Endothelial cell (in vitro differentiated cells): ENCODE results near the gene MPEG1. TPM values are rescaled to one million over a fixed set of nuclear protein-coding genes. Genes with fewer than 3 reads are reported as not detected.

ENCODE experiments used
- DNase-seq: peaks from one replicate; pipeline ENCODE4 v3.0.0; 2021; ENCODE audit warnings: low spot score
- H3K27ac Mint-ChIP-seq: one replicate; pipeline ENCODE4 v1.8.0; 2021; ENCODE audit warnings: mixed read lengths, inconsistent platforms; ENCODE audit not compliant: unreplicated experiment
- H3K27me3 Mint-ChIP-seq: one replicate; pipeline ENCODE4 v1.8.0; 2021; ENCODE audit warnings: mild to moderate bottlenecking, moderate library complexity, mixed read lengths, inconsistent platforms; ENCODE audit not compliant: unreplicated experiment
- H3K36me3 Mint-ChIP-seq: one replicate; pipeline ENCODE4 v1.8.0; 2021; ENCODE audit warnings: mild to moderate bottlenecking, low read depth, mixed read lengths, inconsistent platforms; ENCODE audit not compliant: unreplicated experiment
- H3K4me1 Mint-ChIP-seq: one replicate; pipeline ENCODE4 v1.8.0; 2021; ENCODE audit warnings: mild to moderate bottlenecking, mixed read lengths, inconsistent platforms; ENCODE audit not compliant: unreplicated experiment
- H3K4me3 Mint-ChIP-seq: one replicate; pipeline ENCODE4 v1.8.0; 2021; ENCODE audit warnings: mild to moderate bottlenecking, mixed read lengths, inconsistent platforms; ENCODE audit not compliant: unreplicated experiment
- H3K9me3 Mint-ChIP-seq: one replicate; pipeline ENCODE4 v1.8.0; 2021; ENCODE audit warnings: mixed read lengths, inconsistent platforms; ENCODE audit not compliant: unreplicated experiment
- CTCF ChIP-seq: fragments of 200-600 bp; sonication (generic); IDR thresholded peaks from one replicate; pipeline ENCODE4 v1.5.0; 2021; ENCODE audit warnings: antibody characterized with exemption; ENCODE audit not compliant: unreplicated experiment
- total RNA-seq: library from RNA; stranded (reverse); fragmentation: NEBNext Ultra II Directional; extraction: Animal tissue kit (Norgen Biotek cat#: 25700); gene quantifications from one replicate; pipeline ENCODE4 v1.2.1, GENCODE V29; 2021; ENCODE audit not compliant: unreplicated experiment

The MPEG1 gene
- total RNA-seq, 1 donor from 2014 or later = not detected

- Mint-ChIP-seq H3K27ac (no peak overlapping the region), H3K9me3 (no peaks in the 10 kb centered on the region), H3K27me3 (peaks cover 8% of the 10 kb centered on the region), H3K4me3 (no peak overlapping the region), H3K36me3 (peaks cover 49% of the 10 kb centered on the region), H3K4me1 (peaks cover 16% of the 10 kb centered on the region)
- DNase-seq = no peak
- TF ChIP-seq CTCF = no peak
Measured at GRCh38 chr11:59178402-59178801, 34.3 kb downstream of the MPEG1 start.

- H3K4me3 Mint-ChIP-seq = no peak overlapping the region
- peaks cover 23% of the 10 kb centered on the region for H3K4me1 Mint-ChIP-seq
- TF ChIP-seq CTCF = no peak
- no peak overlapping the region for H3K27ac Mint-ChIP-seq
- no peaks in the 10 kb centered on the region for H3K9me3 Mint-ChIP-seq
- no peak for DNase-seq
- H3K27me3 Mint-ChIP-seq = peaks cover 10% of the 10 kb centered on the region
- H3K36me3 Mint-ChIP-seq = peaks cover 37% of the 10 kb centered on the region
Measured at GRCh38 chr11:59176330-59176729, 36.4 kb downstream of the MPEG1 start.

DNA sequence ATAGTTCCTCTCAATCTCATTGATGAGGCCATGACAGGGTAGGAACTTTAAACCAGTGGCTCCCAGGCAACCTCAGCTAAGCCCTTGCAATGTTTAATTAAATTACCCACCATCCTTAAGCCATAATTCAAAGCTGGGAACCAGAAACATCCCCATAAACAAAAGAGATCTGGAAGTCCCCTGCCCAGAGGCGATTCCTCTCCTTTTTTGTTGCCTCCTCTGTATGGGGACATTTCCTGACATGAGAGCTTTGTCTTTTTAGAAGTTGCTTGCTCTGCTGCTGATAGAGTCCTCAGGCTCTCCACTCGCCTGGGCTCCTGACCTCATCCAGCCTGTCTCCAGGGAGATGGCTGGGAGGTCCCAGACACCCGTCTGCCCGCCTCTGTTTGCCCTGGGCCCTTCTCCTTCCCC lies 37.6 kb downstream of the MPEG1 start:
- no peaks in the 10 kb centered on the region for H3K9me3 Mint-ChIP-seq
- no peak for TF ChIP-seq CTCF
- no peak for DNase-seq
- peak overlapping the region; percentile 61 for H3K27ac Mint-ChIP-seq
- peaks cover 10% of the 10 kb centered on the region for H3K27me3 Mint-ChIP-seq
- no peak overlapping the region for H3K4me3 Mint-ChIP-seq
- peaks cover 23% of the 10 kb centered on the region for H3K4me1 Mint-ChIP-seq
- H3K36me3 Mint-ChIP-seq = peaks cover 29% of the 10 kb centered on the region

GRCh38 chr11:59174664-59175033 lies 38.1 kb downstream of the MPEG1 start:
- Mint-ChIP-seq H3K27ac (no peak overlapping the region), H3K4me1 (peaks cover 23% of the 10 kb centered on the region), H3K9me3 (no peaks in the 10 kb centered on the region), H3K36me3 (peaks cover 26% of the 10 kb centered on the region), H3K4me3 (no peak overlapping the region), H3K27me3 (peaks cover 10% of the 10 kb centered on the region)
- no peak for TF ChIP-seq CTCF
- no peak for DNase-seq

GRCh38 chr11:59173964-59174663 lies 38.6 kb downstream of the MPEG1 start:
- H3K27me3 Mint-ChIP-seq = peaks cover 10% of the 10 kb centered on the region
- TF ChIP-seq CTCF = no peak
- no peak for DNase-seq
- H3K36me3 Mint-ChIP-seq = peaks cover 22% of the 10 kb centered on the region
- H3K9me3 Mint-ChIP-seq = no peaks in the 10 kb centered on the region
- H3K4me3 Mint-ChIP-seq = peak overlapping the region; percentile 95
- peaks cover 23% of the 10 kb centered on the region for H3K4me1 Mint-ChIP-seq
- H3K27ac Mint-ChIP-seq = peak overlapping the region; percentile 8
